Stimulated activated CD8-positive, alpha-beta memory T cell treated with anti-CD3 and anti-CD28 coated beads, Interleukin-2, amount 100 ng/mL, for 48 hours (primary cell): ENCODE measurements around the gene MYO3B.

Source experiments
- DNase-seq, 2 donors: peaks; one replicate each; pipeline ENCODE4 v3.0.0-alpha.2; 2020; ENCODE audit warnings: low read depth in 2 of 2

The MYO3B gene

DNA sequence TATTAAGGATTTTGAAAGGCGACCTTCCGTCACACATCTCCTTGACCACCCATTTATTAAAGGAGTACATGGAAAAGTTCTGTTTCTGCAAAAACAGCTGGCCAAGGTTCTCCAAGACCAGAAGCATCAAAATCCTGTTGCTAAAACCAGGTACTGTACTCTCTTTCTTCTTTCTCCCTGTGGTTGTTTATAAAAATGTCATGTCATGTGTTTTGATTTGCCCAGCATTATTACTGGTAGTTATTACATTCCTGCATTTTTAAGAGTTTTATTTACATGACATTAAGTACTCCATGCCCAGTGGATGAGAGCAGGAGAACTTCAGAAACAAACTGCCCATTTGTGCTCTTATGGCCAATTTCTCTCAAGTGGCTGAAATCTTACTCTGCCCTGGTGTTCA, 191.3 kb downstream of the MYO3B start:
- no peak for DNase-seq

DNA sequence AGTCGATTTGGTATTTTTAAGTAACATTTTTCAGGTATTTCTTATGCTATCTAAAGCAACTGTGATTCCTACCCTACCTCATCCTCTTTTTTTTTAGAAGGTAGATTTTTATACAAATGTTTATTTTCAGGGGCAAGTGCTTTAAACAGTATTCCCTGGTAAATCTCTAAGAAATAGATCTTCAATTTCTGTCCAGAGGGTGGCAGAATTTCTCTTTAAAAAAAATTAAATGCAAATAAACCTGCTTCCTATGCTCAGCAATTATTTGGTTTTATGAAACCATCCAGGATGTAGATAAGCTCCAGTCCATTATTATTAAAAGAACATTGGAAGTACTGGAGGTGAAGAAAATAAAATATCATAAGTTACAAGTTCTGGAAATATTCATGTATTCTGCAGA, 191.9 kb downstream of the MYO3B start:
- DNase-seq, result no peak

DNA sequence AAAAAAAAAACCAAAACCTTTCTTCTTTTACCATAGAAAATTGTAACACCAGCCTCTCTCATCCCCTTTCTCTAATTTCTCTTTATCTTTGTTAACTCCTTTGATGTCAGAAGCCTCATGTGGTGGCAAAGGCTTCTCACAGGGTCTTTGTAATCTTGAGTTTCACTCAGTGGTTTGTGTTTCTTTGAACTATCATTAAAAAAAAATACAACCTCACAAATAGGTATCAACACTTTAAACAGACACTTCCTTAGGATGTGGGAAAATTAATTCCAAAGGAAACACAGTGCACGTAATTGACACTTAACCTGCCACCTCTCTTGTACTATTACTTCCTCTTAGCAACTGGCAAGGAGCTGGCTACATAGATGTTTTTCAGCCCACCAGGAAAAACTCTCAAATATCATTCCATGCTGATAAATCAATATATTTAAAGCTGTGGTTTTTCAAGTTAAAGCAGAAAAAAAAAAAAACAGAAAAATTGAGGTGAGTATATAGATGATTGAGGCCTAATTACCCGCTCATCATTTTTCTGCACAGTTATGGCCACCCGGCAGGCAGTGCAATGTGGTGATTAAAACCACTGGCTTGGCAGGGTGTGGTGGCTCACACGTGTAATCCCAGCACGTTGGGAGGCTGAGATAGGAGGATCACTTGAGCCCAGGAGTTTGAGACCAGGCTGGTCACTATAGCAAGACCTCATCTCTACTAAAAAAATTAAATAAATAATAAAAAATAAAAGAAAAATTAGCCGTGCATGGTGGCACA, 193.5 kb downstream of the MYO3B start:
- no peak for DNase-seq

DNA sequence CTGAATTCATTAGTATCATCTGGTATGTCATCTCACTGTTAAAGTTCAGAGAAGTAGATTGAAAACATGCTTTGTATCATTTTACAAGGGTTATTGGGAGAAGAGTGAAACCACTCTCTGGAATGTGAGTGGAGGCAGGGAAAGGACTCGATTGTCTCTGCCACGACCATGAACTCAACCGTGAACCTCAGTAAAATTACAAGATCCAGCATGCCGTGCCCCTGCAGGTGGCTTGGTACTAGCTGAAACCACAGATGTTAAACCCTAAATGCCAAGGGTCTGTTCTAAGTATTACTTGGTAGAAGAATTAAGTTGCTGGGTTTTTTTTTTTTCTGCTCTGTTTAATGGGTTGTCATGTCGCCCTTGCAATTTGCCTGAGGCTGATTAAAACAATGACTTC, 197.2 kb downstream of the MYO3B start:
- DNase-seq, result no peak

DNA sequence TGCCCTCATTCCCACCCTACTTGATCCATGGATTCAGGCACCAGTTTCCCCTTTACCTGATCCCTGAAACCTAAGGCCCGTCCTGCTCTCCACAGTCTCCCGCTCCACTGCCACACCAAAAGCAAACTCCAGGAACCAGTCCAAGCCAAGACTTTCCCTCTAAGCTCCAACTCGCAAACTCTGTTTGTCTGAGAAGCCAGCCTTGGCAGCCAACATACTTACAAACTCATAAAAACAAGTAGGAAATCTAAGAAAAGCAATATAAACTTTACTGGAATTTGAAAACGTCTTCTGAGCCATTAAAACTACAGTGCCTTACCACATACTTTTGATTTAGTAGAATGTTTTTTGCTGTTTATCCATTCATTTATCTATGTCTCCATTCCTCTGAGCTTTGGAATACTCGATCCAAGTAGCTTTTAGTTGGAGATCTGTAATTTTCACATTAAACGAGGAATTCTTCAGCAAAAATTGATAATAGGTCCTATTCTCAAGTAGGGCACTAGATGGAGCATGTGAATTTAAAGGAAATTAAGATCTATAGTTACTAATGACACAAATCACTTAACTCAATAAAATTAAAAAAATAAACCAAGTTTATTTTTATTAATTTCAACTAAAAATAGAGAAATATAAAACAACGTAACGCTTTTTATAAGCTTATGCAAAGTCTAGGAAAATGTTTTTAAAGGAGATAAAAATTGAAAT, 199.7 kb downstream of the MYO3B start:
- no peak for DNase-seq

DNA sequence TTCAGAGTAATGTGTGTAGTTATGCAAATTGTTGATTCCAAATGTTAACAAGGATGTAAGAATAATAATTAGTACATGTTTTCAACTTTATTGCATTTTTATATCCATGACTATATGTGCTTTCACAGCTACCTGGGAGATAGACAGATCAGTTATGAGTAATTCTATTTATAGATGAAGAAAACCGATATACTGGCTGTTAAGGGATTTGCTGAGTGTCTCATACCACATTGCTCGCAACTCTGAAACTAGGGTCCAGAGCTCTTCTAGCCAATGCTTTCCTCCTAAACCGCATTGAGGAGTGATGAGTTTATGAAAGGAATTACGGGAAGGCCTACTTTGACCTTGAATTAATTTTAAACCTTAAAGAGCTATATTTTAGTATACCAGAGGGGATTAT, 202.3 kb downstream of the MYO3B start:
- no peak for DNase-seq

DNA sequence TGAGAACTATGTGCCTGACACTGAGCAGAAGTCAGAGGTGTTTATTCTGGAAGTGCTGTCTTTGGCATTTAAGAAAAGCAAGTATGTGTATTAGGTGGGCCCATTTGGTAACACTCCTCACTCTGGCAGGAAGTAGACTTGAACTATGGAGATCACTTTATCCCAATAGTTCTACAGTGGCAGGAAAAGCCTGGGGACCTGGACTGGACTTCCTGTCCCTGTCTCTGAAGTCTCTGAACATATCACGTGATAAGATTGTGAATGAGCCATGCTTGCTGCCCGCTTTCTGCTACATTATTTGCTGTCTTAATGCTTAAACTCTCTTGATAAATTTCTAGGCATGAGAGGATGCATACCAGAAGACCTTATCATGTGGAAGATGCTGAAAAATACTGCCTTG, 203.7 kb downstream of the MYO3B start:
- no peak for DNase-seq

DNA sequence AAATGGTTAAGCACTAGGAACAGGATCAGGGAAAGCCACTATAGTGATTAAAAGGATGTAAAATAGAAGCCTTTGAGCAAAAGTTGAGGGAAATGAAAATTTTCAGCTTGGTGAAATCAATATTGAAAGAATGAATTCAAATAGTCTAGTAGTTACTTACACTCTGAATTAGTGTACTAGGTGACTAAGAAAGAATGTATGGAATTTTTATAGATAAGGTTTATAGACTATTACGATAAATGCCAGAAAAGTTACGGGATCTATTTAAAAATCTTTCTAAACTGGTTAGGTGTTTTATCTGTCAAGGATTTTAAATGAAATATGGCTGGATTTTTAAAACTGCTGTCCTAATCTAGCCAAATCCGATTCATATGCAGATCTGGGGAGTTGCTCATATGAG, 208.6 kb downstream of the MYO3B start:
- DNase-seq, result no peak

DNA sequence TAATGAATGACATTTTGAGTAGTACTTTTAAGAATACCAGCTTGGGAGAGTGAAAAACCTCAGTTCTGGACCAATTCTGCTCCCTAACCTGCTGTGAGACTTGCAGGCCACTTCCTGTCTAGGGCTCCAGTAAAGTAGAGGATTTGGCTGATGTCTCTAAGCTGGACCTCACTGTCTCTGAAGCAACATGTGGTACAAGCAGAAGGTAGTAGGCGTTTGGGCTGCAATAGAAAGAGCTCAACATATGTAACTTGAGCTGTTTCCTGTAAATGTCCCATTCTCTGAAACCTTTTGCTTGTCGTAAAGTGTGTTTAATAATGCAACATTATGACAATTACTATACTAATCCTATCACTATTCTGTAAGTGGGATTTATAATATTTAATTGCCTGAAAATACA, 213.1 kb downstream of the MYO3B start:
- no peak for DNase-seq

DNA sequence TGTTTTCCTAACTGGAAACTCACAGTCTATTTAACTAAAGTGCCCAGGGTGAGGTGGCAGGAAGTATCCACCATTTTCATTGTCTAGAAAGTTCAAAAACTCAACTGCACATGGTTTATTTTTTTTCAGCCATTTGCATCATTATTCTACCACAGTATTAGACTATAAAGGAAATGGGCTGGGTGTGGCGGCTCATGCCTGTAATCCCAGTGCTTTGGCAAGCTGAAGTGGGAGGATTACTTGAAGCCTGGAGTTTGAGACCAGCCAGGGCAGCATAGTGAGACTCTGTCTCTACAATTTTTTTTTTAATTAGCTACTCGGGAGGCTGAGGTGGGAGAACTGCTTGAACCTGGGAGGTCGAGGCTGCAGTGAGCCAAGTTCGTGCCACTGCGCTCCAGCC, 213.8 kb downstream of the MYO3B start:
- DNase-seq, result no peak

DNA sequence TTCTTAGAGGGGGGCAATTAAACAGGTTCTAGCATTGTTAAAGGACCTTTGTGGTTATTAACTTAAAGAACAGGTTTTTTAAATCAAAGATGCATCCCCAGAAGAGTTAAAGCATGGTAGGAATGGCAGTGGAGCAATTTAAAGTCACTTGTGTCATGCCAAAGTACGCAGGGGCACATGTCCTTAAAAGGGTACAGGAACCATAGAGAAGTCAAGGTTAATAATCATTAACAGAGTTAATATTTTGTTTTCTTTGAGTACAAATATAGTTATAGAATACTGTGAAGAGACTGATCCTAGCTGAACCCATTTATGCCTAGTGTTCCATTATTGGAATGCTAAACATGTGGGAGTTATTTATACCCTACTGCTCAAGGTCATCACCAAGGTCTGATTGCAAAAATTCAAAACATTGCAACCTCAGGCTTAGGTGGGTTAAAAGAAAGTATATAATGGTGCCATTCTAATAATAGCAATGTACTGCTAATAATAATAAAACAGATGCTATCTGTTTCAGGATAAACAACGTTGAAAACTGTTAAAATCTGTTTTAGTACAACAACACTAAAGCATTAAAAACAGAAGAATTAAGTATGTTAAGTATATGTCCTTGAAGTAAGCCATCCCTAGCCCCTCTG, 216.0 kb downstream of the MYO3B start:
- no peak for DNase-seq

DNA sequence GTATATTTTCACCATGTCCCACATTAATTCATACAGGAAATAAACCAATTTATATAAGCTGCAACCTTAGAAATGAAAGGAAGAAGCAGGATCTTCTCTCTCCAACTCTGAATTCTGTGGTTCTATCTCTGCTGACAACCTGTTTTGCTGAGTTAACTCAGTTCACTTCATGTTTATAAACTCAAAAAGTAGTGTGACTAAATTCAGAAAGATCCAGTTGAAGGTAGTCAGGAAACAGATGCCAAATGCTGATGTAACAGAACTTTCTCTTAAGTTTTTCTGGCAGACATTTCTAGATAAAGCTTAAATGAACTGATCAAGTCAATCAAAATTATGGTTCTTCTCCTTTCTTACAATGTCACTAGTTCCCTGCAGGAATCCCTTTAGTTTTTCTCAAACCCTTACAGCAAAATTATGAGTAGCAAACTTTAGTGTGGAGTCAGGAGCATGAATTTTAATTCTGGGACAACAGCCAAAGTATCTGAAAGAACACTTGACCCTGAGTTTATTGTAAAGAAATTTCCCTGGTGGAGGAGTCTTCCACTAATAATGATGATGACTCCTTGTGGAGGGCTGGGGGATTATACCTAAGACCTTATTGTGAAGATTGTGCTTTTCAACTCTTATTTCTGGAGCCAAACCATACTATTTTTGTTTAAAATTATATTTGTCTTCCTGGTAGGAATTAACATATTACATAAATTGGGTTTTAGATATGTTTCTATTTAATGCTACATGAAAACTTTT, 216.9 kb downstream of the MYO3B start:
- DNase-seq, result no peak

DNA sequence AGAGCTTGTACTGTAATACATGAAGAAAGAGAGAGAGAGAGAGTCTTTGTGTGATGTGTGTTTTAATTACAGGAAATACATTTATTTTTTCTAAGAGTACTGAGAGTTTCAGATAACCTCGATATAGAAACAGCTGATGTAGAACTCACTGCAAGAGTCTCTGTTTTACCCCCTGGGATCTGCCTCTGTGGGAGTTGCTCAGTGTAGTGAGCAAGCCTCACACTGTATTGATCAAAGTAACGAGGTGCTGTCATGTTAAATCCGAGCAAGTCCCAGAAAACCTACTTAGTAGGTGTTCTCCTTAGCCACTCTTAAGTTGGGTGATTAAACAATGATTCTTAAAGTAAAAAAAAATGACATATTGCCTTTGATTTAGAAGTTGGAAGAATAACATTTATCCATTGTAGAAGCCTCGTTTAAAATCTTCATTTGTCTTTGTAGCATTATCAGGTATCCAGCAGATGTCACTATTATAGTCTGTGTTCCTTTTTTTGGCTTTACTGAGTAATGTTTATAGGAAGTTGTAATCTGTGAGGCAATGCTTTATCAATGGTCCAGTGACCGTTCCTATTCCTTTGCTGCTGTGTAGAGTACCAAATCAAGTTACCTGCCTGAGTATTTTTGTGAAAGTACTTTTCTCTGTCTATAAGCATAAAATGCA, 219.0 kb downstream of the MYO3B start:
- no peak for DNase-seq

DNA sequence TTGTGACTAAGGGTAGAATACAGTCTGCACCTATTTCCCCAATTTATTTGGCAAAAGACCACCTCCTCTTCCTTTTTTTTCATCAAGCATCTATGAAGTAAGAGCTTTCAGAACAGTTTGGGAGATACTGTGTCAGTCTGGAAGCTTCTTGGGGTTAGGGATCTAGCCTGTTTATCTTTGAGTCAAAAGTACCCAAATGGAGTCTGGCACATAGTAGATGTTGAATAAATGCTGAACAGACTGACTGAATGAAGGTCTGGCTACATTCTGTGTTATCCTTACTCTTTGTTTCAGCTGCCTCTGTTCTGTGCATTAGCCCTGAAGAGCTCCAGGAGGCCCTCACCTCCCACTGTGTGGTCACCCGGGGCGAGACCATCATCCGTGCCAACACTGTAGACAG, 223.2 kb downstream of the MYO3B start:
- DNase-seq, result no peak

DNA sequence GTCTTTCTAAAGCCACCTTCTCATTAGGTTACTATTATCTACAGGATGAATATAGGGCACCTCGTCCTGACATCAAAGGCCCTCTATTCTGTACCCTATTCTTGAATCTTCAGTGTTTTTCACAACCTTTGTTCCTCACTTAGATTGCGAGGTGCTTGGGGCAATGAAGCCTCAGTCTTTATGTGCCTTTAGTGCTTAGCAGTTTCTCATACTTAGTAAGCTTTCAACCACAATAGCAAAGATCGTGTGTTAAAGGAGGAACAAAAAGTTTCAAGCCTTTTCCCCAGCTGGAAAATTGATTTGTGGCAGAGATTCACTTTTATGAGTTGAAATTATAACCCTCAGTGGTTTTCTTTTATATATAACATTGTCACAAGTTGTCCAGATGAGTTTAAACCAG, 226.9 kb downstream of the MYO3B start:
- DNase-seq, result no peak

DNA sequence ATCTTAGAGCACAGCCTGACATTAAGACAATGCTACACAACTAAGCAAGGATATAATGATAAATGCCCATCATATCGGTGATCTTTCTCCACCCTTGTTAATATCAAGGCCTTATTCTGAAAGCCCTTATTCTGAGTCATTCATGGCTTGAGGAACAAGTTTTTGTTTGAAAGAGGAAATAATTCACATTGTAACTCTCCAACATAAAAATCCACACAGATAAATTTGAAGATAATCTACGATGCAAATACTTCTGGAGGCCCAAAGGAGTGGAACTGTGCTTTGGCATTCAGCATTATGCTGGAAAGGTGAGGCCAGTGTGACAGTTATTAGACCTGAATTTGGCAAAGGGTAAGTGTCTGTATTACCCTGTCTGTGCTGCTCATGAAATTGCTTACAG, 227.4 kb downstream of the MYO3B start:
- no peak for DNase-seq

DNA sequence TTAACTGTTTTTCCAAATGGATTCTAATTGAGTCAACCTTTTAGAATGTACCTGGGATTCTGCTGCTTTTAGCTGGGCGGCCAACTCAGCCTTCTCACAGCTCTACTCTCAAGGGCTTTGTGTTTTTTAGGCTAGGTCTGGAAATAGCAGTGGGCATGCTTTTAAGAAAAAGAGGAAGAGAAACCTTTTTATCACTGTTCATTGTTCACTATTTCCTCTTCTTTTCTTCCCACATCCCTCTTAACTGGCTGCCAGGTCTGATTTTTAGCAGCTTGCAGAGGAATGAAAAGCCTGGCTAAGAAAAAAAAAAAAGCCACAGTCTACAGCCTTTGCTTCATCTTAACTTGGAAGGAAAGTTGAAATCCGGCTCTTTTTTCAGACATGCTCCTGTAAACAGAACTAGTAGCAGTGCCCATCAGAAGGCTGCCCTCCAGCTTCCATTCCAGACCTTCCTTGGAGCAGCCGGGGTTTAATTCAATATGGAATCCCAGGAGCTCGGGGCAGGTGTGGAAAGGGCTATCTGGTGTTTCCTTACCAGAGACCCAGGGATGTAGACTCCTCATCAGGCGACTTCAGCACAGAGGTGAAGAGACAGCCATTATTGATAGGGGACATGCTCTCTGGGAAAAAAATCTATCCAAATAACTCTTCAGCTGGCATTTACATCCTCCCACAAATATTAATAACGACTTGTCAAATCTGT, 230.7 kb downstream of the MYO3B start:
- no peak for DNase-seq

DNA sequence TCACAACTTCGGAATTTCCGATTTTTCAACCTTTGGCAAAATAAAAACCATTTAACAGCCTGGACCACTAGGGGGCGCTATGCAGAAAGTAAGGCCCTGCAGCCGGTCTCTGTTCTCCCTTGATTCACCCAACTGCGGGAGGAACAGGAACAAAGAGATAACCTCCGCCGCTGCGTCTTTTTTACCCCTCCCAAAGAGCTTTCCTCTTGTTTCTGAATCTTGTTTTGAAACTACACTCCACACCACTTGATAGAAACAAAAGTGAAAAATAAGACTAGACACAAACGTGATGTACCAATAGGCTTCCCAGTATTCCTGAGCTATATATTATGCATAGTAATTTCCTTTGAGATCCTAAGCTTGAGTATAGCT, 231.2 kb downstream of the MYO3B start:
- DNase-seq, result peak; percentile 57 to 58

DNA sequence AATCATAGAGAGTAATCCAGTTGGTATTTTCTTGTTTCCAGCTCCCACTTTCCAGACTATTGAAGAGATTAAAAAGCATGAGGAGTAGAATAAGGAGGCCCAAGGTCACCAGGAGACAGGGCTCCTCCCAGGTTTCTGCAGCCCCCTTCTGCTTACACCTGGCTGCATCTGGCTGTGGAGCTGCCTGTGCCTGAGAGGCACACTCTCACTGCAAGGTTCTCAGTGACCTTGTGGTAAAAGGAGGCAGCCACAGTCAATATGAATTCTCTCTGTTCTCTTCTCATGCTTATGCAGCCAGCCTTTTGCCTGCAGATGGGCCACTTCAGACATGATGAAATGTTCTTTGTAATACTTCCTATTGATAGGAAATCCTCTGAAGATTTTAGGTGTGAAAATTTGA, 233.7 kb downstream of the MYO3B start:
- no peak for DNase-seq

DNA sequence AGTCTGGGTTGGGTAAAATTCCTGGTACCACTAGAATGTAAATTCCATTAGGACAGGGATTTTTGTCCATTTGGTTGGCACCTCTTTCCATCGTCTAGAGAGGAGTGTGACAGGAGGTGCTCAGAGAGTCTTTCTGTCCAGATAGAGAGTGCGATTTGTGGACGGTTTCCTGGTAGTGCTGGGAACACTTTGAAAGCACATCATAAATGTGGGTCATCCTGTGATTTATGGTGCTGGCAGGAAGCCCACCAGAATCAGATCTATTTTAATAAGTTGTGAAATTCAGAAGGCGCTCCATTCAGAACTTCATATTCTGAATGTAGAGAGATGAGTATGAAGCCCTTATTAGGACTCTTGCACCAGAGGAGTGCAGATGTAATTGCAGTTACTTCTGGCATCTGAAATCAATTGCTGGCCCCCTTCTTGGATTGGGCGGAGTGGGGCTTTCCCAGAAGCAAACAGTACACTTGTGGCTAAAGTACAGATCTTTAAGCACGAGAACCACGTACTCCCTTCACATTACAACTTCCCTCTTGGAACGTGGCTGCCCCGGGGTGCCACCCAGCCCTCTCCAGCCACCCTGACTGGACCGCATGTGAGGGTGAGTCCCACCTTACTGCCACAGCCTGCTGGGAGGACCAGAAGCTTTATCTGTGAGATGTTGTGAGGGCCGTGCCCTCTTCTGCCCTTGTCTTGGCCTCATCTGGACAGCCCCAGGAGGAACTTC, 243.2 kb downstream of the MYO3B start:
- DNase-seq, result no peak

DNA sequence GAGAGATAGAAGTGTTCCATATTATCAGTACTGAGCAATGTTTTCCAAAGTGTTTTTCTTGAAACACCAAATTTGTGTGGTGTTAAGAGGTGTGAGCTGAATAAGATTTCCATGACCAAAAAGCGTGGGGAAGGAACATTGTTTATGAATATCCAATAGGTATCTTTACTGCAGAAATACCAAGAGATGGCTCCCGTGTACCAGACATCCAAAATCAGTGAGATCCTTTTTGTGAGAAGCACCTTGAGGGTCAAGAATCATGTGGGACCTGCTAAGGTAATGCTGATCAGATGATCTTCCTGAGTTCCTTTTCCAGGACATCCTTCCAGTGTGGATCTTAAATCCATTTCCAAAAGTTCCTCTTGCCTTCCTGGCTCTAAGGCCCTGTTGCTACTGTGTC, 246.0 kb downstream of the MYO3B start:
- DNase-seq, result no peak
